NT2/D1 (cell line): ENCODE data around the gene CYB561A3.

Experiments
- DNase-seq: peaks from one replicate; pipeline ENCODE4 v3.0.0-alpha.2; 2011; ENCODE audit warnings: low read depth, low spot score
- H3K27me3 ChIP-seq: 2 replicates; pipeline ENCODE4 v1.6.0; 2011; ENCODE audit warnings: mild to moderate bottlenecking; ENCODE audit not compliant: insufficient read length, insufficient read depth
- H3K36me3 ChIP-seq: 2 replicates; pipeline ENCODE4 v1.6.1; 2011; ENCODE audit warnings: mild to moderate bottlenecking, low read length, mixed read lengths; ENCODE audit not compliant: insufficient read depth, insufficient read length
- H3K4me1 ChIP-seq: 2 replicates; pipeline ENCODE4 v1.5.1; 2011; ENCODE audit not compliant: insufficient read depth, insufficient read length
- H3K4me3 ChIP-seq: 2 replicates; pipeline ENCODE4 v1.5.1; 2011; ENCODE audit warnings: low read depth; ENCODE audit not compliant: insufficient read length
- H3K9ac ChIP-seq: 2 replicates; pipeline ENCODE4 v1.6.0; 2011; ENCODE audit warnings: low read depth; ENCODE audit not compliant: insufficient read length
- H3K9me3 ChIP-seq: 2 replicates; pipeline ENCODE4 v1.5.1; 2011; ENCODE audit warnings: mild to moderate bottlenecking, low read length; ENCODE audit not compliant: insufficient read depth
- SUZ12 ChIP-seq: IDR thresholded peaks from 2 replicates; pipeline ENCODE4 v1.6.1; 2011; ENCODE audit not compliant: insufficient read length, insufficient read depth; ENCODE audit errors: extremely low read depth
- YY1 ChIP-seq: IDR thresholded peaks from 2 replicates; pipeline ENCODE4 v1.6.1; 2011; ENCODE audit not compliant: insufficient read length, insufficient read depth
- ZNF274 ChIP-seq: IDR thresholded peaks from 2 replicates; pipeline ENCODE4 v1.6.1; 2011; ENCODE audit warnings: mild to moderate bottlenecking, low read depth, low read length

CYB561A3 gene

GRCh38 chr11:61342207-61342803 lies 19.4 kb downstream of the CYB561A3 start:
- no peaks in the 10 kb centered on the region for H3K9me3 ChIP-seq
- DNase-seq: no peak
- peaks cover 51% of the 10 kb centered on the region for H3K36me3 ChIP-seq
- TF ChIP-seq SUZ12 (no peak), ZNF274 (no peak), YY1 (no peak)
- no peak overlapping the region for H3K4me3 ChIP-seq
- no peaks in the 10 kb centered on the region for H3K27me3 ChIP-seq
- no peak overlapping the region for H3K9ac ChIP-seq
- H3K4me1 ChIP-seq: peaks cover 11% of the 10 kb centered on the region

DNA sequence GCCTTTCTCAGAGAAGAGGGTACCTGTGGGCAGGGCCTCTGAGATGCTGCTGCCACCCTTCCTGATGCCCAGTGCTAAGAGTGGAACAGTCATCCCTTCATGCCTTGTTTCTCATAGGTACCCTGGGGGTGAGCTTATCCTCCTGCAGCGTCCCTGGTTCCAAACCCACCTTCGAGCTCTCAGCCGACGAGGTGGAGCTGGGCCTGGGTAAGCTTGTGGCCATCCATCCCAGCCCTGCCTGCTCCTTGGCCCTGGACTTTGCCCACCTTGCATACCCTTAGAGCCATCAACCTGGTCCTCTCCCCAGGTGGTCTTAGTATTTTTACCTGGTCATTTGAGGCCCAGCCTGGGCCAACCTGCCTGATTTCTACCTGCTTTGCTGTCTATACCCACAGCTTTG lies 20.0 kb downstream of the CYB561A3 start:
- peaks cover 14% of the 10 kb centered on the region for H3K4me1 ChIP-seq
- peaks cover 48% of the 10 kb centered on the region for H3K36me3 ChIP-seq
- H3K4me3 ChIP-seq: no peak overlapping the region
- no peak overlapping the region for H3K9ac ChIP-seq
- no peak for DNase-seq
- no peaks in the 10 kb centered on the region for H3K27me3 ChIP-seq
- H3K9me3 ChIP-seq: no peaks in the 10 kb centered on the region
- no peak for TF ChIP-seq ZNF274
- no peak for TF ChIP-seq YY1
- TF ChIP-seq SUZ12: no peak

DNA sequence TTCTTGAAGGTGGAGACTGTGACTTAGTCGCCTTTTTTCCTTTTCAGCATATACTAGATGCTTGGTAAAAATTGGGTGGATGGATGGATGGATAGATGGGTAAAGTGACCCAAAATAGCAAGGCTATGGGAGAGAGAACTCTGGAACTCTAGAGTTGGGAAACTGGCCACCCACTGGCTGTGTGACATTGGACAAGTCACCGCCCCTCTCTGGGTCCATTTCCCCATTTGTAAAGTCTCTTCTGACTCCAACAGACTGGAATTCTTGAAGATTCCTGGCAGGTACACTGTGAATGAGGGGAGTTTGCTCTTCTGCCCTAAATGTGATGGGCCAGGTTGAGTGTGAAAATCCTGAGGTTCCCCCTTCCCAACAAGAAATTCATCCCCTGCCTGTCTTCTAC lies 20.7 kb downstream of the CYB561A3 start:
- no peak for TF ChIP-seq ZNF274
- TF ChIP-seq YY1: no peak
- no peak for TF ChIP-seq SUZ12
- H3K27me3 ChIP-seq: no peaks in the 10 kb centered on the region
- no peak for DNase-seq
- no peaks in the 10 kb centered on the region for H3K9me3 ChIP-seq
- no peak overlapping the region for H3K4me3 ChIP-seq
- H3K9ac ChIP-seq: no peak overlapping the region
- H3K36me3 ChIP-seq: peaks cover 43% of the 10 kb centered on the region
- H3K4me1 ChIP-seq: peaks cover 17% of the 10 kb centered on the region

GRCh38 chr11:61339490-61339878 lies 22.2 kb downstream of the CYB561A3 start:
- Histone ChIP-seq H3K9ac (no peak overlapping the region), H3K36me3 (peaks cover 36% of the 10 kb centered on the region), H3K4me3 (no peak overlapping the region), H3K4me1 (peaks cover 13% of the 10 kb centered on the region), H3K27me3 (no peaks in the 10 kb centered on the region), H3K9me3 (no peaks in the 10 kb centered on the region)
- no peak for TF ChIP-seq ZNF274
- no peak for TF ChIP-seq YY1
- no peak for TF ChIP-seq SUZ12
- DNase-seq: no peak

DNA sequence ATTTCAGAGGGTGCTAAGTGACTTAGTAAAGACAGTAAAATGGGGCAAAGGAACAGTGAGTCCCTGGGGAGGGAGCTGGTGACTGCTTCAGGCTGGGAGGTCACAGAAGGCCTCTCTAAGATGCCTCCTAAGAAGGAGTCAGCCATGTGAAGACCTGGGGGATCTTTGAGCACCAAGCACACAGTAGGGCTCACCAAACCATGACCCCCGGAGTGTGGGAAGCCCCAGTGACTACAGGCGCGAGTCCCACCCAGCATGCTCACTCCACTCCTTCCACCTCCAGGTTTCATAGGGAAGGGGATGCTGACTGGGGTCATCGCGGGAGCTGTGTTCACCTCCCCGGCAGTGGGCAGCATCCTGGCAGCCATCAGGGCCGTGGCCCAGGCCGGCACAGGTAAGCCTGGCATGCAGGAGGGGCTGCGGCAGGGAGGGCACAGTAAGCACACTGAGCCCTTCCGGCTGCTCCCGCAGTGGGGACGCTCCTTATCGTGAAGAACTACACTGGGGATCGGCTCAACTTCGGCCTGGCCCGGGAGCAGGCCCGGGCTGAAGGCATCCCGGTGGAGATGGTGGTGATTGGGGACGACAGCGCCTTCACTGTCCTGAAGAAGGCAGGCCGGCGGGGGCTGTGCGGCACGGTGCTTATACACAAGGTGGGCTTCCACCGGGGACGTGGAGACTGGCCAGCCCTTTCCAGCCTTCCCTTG lies 22.7 kb downstream of the CYB561A3 start:
- Histone ChIP-seq H3K36me3 (peaks cover 34% of the 10 kb centered on the region), H3K27me3 (no peaks in the 10 kb centered on the region), H3K4me3 (no peak overlapping the region), H3K9ac (no peak overlapping the region), H3K9me3 (no peaks in the 10 kb centered on the region), H3K4me1 (peaks cover 16% of the 10 kb centered on the region)
- DNase-seq: no peak
- TF ChIP-seq YY1: no peak
- TF ChIP-seq ZNF274: no peak
- no peak for TF ChIP-seq SUZ12

GRCh38 chr11:61337706-61338470 lies 23.8 kb downstream of the CYB561A3 start:
- no peaks in the 10 kb centered on the region for H3K27me3 ChIP-seq
- H3K36me3 ChIP-seq: peaks cover 25% of the 10 kb centered on the region
- H3K9me3 ChIP-seq: no peaks in the 10 kb centered on the region
- TF ChIP-seq ZNF274: no peak
- TF ChIP-seq SUZ12: no peak
- TF ChIP-seq YY1: no peak
- no peak overlapping the region for H3K4me3 ChIP-seq
- peaks cover 19% of the 10 kb centered on the region for H3K4me1 ChIP-seq
- no peak overlapping the region for H3K9ac ChIP-seq
- no peak for DNase-seq

DNA sequence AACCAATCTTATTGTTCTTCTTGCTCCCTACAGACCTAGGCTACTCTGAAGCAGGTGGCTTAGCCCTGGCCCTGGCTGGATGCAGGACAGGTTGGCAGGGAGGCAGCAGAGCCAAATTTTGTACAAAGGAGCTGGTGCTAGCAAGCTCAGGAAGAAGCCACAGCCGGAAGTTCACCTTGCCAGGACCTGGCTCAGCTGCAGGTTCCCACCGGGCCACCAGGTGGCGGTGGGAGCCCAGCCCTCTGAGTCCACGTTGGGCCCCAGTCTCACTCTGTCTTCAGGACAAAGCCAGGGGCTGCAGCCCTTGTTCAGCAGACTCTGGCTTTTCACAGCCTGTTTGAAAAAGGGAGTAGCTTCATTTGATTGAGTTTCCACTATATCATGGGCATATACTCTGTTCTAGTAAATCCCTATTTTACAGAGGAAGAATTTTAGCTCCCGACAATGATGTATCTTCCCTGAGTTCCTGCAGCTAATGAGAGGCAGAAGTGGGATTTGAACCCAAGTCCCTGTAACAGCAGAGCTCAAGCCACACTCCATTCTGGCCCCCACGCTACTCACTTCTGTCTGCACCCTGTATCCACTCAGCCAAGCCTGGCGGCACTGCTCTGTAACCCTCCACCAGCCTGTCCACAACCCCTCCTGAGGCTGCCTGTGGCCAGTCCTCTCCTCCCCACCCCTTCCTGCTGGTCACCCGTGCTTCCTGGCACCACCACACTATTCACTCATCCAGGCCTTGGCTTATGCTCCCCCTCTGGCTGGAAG lies 25.3 kb downstream of the CYB561A3 start:
- no peak for TF ChIP-seq YY1
- no peak for TF ChIP-seq SUZ12
- Histone ChIP-seq H3K4me3 (no peak overlapping the region), H3K27me3 (no peaks in the 10 kb centered on the region), H3K36me3 (peaks cover 23% of the 10 kb centered on the region), H3K9ac (peak overlapping the region; percentile 46), H3K9me3 (no peaks in the 10 kb centered on the region), H3K4me1 (peaks cover 24% of the 10 kb centered on the region)
- peak; percentile 88 for DNase-seq
